ENCODE measurements around the gene ATP5PD.
"Not testable (repeated sequence)": the region's sequence is repeated elsewhere in the genome, so short reads cannot be mapped to it uniquely, and the experiment has no call there.

Gene ATP5PD

GRCh38 chr17:75051941-75052340 lies 5.2 kb upstream of the ATP5PD start:
- DNase-seq (ENCODE audit: extremely low read depth, low read depth): no peak
- TF ChIP-seq CTCF (IDR thresholded peaks at IDR 0.05; ENCODE audit: low read depth, low read length, missing control alignments): no peak
- H3K4me3 ChIP-seq (replicated peaks; ENCODE audit: low read depth, low read length): no peak overlapping the region

- TF ChIP-seq CTCF (IDR thresholded peaks at IDR 0.05; ENCODE audit: low read depth, low read length, missing control alignments): no peak
- no peak overlapping the region for H3K4me3 ChIP-seq (replicated peaks; ENCODE audit: low read depth, low read length)
- no peak for DNase-seq (ENCODE audit: extremely low read depth, low read depth)
Observed at GRCh38 chr17:75049706-75050105, 2.9 kb upstream of the ATP5PD start.

- no peak for DNase-seq (ENCODE audit: extremely low read depth, low read depth)
- H3K4me3 ChIP-seq (replicated peaks; ENCODE audit: low read depth, low read length): no peak overlapping the region
- TF ChIP-seq CTCF (IDR thresholded peaks at IDR 0.05; ENCODE audit: low read depth, low read length, missing control alignments): no peak
Observed at GRCh38 chr17:75049057-75049456, 2.3 kb upstream of the ATP5PD start.

GRCh38 chr17:75048249-75048878 lies 1.6 kb upstream of the ATP5PD start:
- H3K4me3 ChIP-seq (replicated peaks; ENCODE audit: low read depth, low read length): peak overlapping the region; percentile 95
- no peak for TF ChIP-seq CTCF (IDR thresholded peaks at IDR 0.05; ENCODE audit: low read depth, low read length, missing control alignments)
- no peak for DNase-seq (ENCODE audit: extremely low read depth, low read depth)

- H3K4me3 ChIP-seq (replicated peaks; ENCODE audit: low read depth, low read length): peak overlapping the region; percentile 95
- DNase-seq (ENCODE audit: extremely low read depth, low read depth): no peak
- no peak for TF ChIP-seq CTCF (IDR thresholded peaks at IDR 0.05; ENCODE audit: low read depth, low read length, missing control alignments)
Observed at GRCh38 chr17:75047398-75048098, 779 bp upstream of the ATP5PD start.

- DNase-seq (ENCODE audit: extremely low read depth, low read depth): not testable (repeated sequence)
- H3K4me3 ChIP-seq (replicated peaks; ENCODE audit: low read depth, low read length): peak overlapping the region; percentile 95
Observed at GRCh38 chr17:75045946-75046406, 793 bp downstream of the ATP5PD start.

GRCh38 chr17:75044716-75045115 lies 2.1 kb downstream of the ATP5PD start:
- DNase-seq (ENCODE audit: extremely low read depth, low read depth): no peak
- TF ChIP-seq CTCF (IDR thresholded peaks at IDR 0.05; ENCODE audit: low read depth, low read length, missing control alignments): no peak
- H3K4me3 ChIP-seq (replicated peaks; ENCODE audit: low read depth, low read length): no peak overlapping the region

- H3K4me3 ChIP-seq (replicated peaks; ENCODE audit: low read depth, low read length); DNase-seq (ENCODE audit: extremely low read depth, low read depth): not testable (repeated sequence)
Observed at GRCh38 chr17:75043789-75044188, 3.0 kb downstream of the ATP5PD start.
